IPS-15b (cell line): ENCODE results near the gene PXDN.
"Not testable (repeated sequence)": the region's sequence is repeated elsewhere in the genome, so short reads cannot be mapped to it uniquely, and the experiment has no call there.

Experiments used
- H3K27me3 ChIP-seq: one replicate; pipeline ENCODE4 v1.6.1; 2013; ENCODE audit warnings: low read length; ENCODE audit not compliant: control insufficient read depth, insufficient read depth
- H3K36me3 ChIP-seq: one replicate; pipeline ENCODE4 v1.6.1; 2013; ENCODE audit warnings: low read length; ENCODE audit not compliant: control insufficient read depth, insufficient read depth
- H3K4me1 ChIP-seq: one replicate; pipeline ENCODE4 v1.6.1; 2013; ENCODE audit warnings: mild to moderate bottlenecking, low read length; ENCODE audit not compliant: control insufficient read depth, insufficient read depth
- H3K4me3 ChIP-seq: one replicate; pipeline ENCODE4 v1.5.1; 2013; ENCODE audit warnings: low read depth, low read length
- H3K9ac ChIP-seq: one replicate; pipeline ENCODE4 v1.6.1; 2013; ENCODE audit warnings: low read depth, mild to moderate bottlenecking, low read length
- H3K9me3 ChIP-seq: one replicate; pipeline ENCODE4 v1.6.1; 2013; ENCODE audit warnings: mild to moderate bottlenecking, low read length; ENCODE audit not compliant: control insufficient read depth, insufficient read depth

The PXDN gene

GRCh38 chr2:1709335-1709605 lies 35.0 kb downstream of the PXDN start:
- Histone ChIP-seq H3K27me3 (no peaks in the 10 kb centered on the region), H3K4me1 (peaks cover 6% of the 10 kb centered on the region), H3K4me3 (no peak overlapping the region), H3K36me3 (no peaks in the 10 kb centered on the region), H3K9ac (no peak overlapping the region), H3K9me3 (no peaks in the 10 kb centered on the region)

- H3K4me3 ChIP-seq, result no peak overlapping the region
- H3K27me3 ChIP-seq, result no peaks in the 10 kb centered on the region
- H3K9me3 ChIP-seq, result no peaks in the 10 kb centered on the region
- H3K4me1 ChIP-seq, result peaks cover 6% of the 10 kb centered on the region
- H3K9ac ChIP-seq, result no peak overlapping the region
- no peaks in the 10 kb centered on the region for H3K36me3 ChIP-seq
Observed at GRCh38 chr2:1708476-1709334, 35.6 kb downstream of the PXDN start.

DNA sequence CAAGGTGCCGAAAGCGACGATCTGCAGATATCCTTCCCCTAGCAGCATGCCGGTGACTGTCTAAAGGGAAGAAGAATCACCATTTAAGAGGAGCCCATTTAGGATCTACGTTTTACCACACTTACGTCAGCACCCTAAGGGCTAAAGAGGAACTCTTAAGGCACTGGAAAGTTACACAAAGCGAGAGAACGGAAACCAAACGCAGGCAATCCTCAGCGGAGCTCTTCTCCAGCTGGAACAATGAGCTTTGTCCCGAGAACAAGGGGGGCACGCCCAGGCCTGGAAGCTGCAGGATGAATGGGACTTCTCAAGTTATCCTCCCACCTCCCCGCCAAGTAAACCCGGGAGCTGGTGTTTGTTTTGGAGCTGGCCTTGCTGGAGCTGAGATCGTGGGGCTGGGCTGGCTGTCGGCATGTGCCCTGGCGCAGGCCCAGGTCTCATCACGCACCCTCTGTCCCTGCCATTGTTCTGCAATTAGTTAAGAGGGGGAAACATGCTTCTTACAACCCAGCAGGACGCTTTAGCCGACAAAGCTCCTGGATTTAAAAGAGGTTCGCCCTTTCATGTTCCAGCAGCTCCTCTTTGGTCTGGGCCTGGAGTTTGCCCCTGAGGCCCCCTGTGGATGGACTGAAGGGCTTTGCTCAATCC lies 36.4 kb downstream of the PXDN start:
- H3K9ac ChIP-seq, result no peak overlapping the region
- H3K9me3 ChIP-seq, result no peaks in the 10 kb centered on the region
- H3K36me3 ChIP-seq, result no peaks in the 10 kb centered on the region
- peaks cover 6% of the 10 kb centered on the region for H3K4me1 ChIP-seq
- no peak overlapping the region for H3K4me3 ChIP-seq
- H3K27me3 ChIP-seq, result no peaks in the 10 kb centered on the region

- not testable (repeated sequence) for H3K9ac ChIP-seq, H3K36me3 ChIP-seq, H3K4me1 ChIP-seq, H3K4me3 ChIP-seq, H3K27me3 ChIP-seq, H3K9me3 ChIP-seq
Observed at GRCh38 chr2:1706089-1706841, 38.0 kb downstream of the PXDN start.

DNA sequence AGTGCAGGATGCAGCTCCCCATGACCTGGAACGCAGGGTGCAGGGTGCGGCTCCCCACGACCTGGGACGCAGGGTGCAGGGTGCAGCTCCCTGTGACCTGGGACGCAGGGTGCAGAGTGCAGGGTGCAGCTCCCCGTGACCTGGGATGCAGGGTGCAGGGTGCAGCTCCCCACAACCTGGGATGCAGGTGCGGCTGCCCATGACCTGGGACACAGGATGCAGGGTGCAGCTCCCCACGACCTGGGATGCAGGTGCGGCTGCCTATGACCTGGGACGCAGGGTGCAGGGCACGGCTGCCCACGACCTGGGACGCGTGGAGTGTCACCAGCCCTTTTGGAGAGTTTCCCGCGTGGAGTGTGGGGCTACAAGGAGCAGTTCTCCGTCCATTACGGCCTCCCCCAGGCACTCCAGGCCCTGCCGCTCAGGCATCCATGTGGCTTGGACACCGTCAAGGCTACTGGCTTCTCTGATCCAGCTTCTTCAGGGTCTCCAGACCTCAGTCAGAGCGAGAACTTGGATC lies 38.7 kb downstream of the PXDN start:
- Histone ChIP-seq H3K4me1 (peaks cover 6% of the 10 kb centered on the region), H3K27me3 (no peaks in the 10 kb centered on the region), H3K9ac (no peak overlapping the region), H3K36me3 (no peaks in the 10 kb centered on the region), H3K4me3 (no peak overlapping the region), H3K9me3 (no peaks in the 10 kb centered on the region)

DNA sequence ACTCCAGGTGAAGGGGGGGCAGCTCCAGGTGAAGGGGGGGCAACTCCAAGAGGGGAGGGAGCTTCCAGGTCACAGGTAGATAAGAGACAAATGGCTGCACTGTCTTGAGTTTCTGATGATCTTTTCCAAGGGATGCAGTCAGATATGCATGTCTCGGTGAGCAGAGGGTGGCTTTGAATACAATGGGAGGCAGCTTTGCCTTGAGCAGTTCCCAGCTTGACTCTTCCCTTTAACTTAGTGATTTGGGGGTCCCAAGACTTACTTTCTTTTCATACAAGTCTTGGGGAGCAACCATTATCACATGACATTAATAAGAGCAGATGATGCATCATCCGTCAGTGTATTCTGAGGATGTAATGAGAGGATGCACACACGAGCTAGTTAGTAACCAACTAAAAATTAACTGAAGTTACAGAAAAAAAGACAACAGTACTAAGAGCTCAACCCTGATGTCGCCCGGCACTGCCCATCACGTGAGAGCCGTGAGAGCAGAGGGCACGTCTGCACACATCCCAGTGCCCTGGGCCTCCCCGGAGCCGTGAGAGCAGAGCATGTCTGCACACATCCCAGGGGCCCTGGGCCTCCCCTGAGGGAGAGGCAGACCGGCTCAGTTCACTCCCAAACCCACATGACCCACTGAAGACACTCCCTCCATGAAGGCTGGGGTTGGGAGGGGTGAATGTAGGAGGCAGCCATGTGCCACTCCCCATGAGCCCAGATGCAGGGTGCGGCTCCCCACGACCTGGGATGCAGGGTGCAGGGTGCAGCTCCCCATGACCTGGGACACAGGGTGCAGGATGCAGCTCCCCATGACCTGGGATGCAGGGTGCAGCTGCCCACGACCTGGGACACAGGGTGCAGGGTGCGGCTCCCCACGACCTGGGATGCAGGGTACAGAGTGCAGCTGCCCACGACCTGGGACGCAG lies 39.4 kb downstream of the PXDN start:
- no peaks in the 10 kb centered on the region for H3K27me3 ChIP-seq
- no peaks in the 10 kb centered on the region for H3K9me3 ChIP-seq
- no peak overlapping the region for H3K4me3 ChIP-seq
- H3K36me3 ChIP-seq, result no peaks in the 10 kb centered on the region
- peaks cover 6% of the 10 kb centered on the region for H3K4me1 ChIP-seq
- no peak overlapping the region for H3K9ac ChIP-seq

DNA sequence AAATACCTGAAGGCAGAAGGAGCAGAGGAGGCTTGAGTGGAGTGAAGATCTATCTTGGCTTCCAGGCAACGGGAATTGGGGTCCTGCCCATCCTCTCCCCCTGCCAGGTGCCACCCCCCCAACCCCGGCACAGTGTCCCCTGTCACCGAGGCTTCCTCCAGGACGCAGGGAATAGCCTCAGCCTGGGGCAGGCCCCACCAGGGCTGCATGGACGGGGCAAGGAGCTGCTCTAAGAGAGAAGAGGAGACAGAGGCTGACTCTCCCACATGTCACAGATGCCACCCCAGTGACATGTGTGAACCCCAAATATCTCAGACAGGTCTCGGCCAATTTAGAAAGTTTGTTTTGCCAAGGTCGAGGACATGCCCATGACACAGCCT lies 42.1 kb downstream of the PXDN start:
- no peaks in the 10 kb centered on the region for H3K9me3 ChIP-seq
- no peaks in the 10 kb centered on the region for H3K27me3 ChIP-seq
- H3K4me1 ChIP-seq, result peaks cover under 1% of the 10 kb centered on the region
- H3K9ac ChIP-seq, result no peak overlapping the region
- no peak overlapping the region for H3K4me3 ChIP-seq
- no peaks in the 10 kb centered on the region for H3K36me3 ChIP-seq

GRCh38 chr2:1701556-1702185 lies 42.6 kb downstream of the PXDN start:
- Histone ChIP-seq H3K36me3 (no peaks in the 10 kb centered on the region), H3K9ac (no peak overlapping the region), H3K4me1 (no peaks in the 10 kb centered on the region), H3K4me3 (no peak overlapping the region), H3K9me3 (no peaks in the 10 kb centered on the region), H3K27me3 (no peaks in the 10 kb centered on the region)

- Histone ChIP-seq H3K4me3 (no peak overlapping the region), H3K27me3 (no peaks in the 10 kb centered on the region), H3K36me3 (no peaks in the 10 kb centered on the region), H3K4me1 (no peaks in the 10 kb centered on the region), H3K9ac (no peak overlapping the region), H3K9me3 (no peaks in the 10 kb centered on the region)
Observed at GRCh38 chr2:1701020-1701419, 43.3 kb downstream of the PXDN start.

DNA sequence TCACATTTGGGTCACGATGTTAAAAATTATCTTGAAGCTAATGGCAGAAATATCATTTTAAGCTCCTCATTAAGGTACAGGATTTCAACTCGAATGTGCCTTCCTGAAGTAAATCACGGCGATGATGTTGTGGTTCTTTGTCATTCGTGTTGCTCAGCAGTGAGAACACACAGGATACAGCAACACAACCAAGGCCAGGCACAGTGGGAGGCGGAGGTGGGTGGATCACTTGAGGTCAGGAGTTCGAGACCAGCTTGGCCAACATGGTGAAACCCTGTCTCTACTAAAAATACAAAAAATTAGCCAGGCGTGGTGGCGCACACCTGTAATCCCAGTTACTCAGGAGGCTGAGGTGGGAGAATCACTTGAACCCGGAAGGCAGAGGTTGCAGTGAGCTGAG lies 43.9 kb downstream of the PXDN start:
- H3K9ac ChIP-seq, H3K27me3 ChIP-seq, H3K4me1 ChIP-seq, H3K4me3 ChIP-seq, H3K9me3 ChIP-seq, H3K36me3 ChIP-seq: not testable (repeated sequence)
